ENCODE results near the gene THAP8. TPM values are rescaled to one million over a fixed set of nuclear protein-coding genes. Genes with fewer than 3 reads are reported as not detected.

The THAP8 gene
- total and polyA plus RNA-seq, 2 of the 8 experiments (the other 6 are each of a cell fraction or from before 2014, with no cell fraction given): 6.0 to 11.1 TPM

GRCh38 chr19:36093687-36094086 lies 39.6 kb upstream of the THAP8 start:
- Histone ChIP-seq H2BK20ac (ENCODE audit: low read length) (no peak overlapping the region), H3K18ac (ENCODE audit: extremely low read depth, low read length) (no peak overlapping the region)

More at GRCh38 chr19:36093687-36094086, 39.6 kb upstream of the THAP8 start:
- Histone ChIP-seq H4K8ac (ENCODE audit: extremely low read depth, insufficient read depth, low read length) (no peak overlapping the region), H3K23ac (ENCODE audit: insufficient read length) (no peak overlapping the region), H3K27me3 (replicated peaks in 1 of 4; ENCODE audit: control insufficient read depth in 3 of 4, extremely low read depth in 1 of 4, insufficient read depth in 3 of 4, low read length in 3 of 4) (no peaks in the 10 kb centered on the region), H2BK15ac (ENCODE audit: low read length) (no peak overlapping the region), H2BK12ac (ENCODE audit: low read depth, low read length) (no peak overlapping the region), H3K4ac (replicated peaks; ENCODE audit: insufficient read length, low read depth, low read length) (no peak overlapping the region), H3K56ac (replicated peaks; ENCODE audit: insufficient read length, low read depth, low read length) (no peak overlapping the region), H2AFZ (ENCODE audit: low read length) (no peak overlapping the region), H3K4me1 (replicated peaks in 1 of 4; ENCODE audit: control insufficient read depth in 3 of 4, insufficient read depth in 4 of 4, low read length in 3 of 4) (no peaks in the 10 kb centered on the region), H3K4me3 (ENCODE audit: extremely low read depth in 1 of 4, insufficient read depth in 2 of 4, low read depth in 3 of 4, low read length in 4 of 4) (no peak overlapping the region), H3K36me3 (ENCODE audit: control insufficient read depth in 2 of 4, insufficient read depth in 4 of 4, low read length in 3 of 4) (peaks cover 24 to 63% (median 54%) of the 10 kb centered on the region in 4 experiments), H3K79me2 (ENCODE audit: control insufficient read depth in 1 of 2, insufficient read depth in 2 of 2, low read length in 2 of 2) (no peaks in the 10 kb centered on the region), H3K9ac (replicated peaks in 1 of 4; ENCODE audit: extremely low read depth in 1 of 4, low read depth in 3 of 4, low read length in 3 of 4) (no peak overlapping the region), H2AK5ac (ENCODE audit: low read depth, low read length) (no peak overlapping the region), H3K9me3 (ENCODE audit: insufficient read depth in 2 of 2, low read depth in 1 of 2, low read length in 1 of 2) (no peaks in the 10 kb centered on the region), H3K14ac (ENCODE audit: insufficient read length) (no peak overlapping the region), H4K91ac (replicated peaks; ENCODE audit: insufficient read length, low read length) (no peak overlapping the region), H3K27ac (ENCODE audit: low read depth, low read length) (no peak overlapping the region), H3K4me2 (ENCODE audit: insufficient read depth in 1 of 2, low read depth in 2 of 2, low read length in 2 of 2) (no peak overlapping the region), H4K5ac (ENCODE audit: insufficient read length, low read depth, low read length) (no peak overlapping the region), H2BK120ac (replicated peaks; ENCODE audit: low read depth, low read length) (no peak overlapping the region), H4K20me1 (replicated peaks in 1 of 2; ENCODE audit: control insufficient read depth in 1 of 2, insufficient read depth in 2 of 2, low read length in 2 of 2) (peaks cover 2 to 9% of the 10 kb centered on the region in 2 experiments), H3K79me1 (ENCODE audit: low read depth, low read length) (no peaks in the 10 kb centered on the region), H2BK5ac (ENCODE audit: low read depth, low read length) (no peak overlapping the region), H3K23me2 (ENCODE audit: low read depth, low read length) (no peaks in the 10 kb centered on the region)
- ChIA-PET POLR2A (ENCODE audit: partially characterized antibody) (interaction anchor here (1.0 to 1.2 kb wide), 2 partner anchors 10 to 12 kb away, joined by 3 to 4 read pairs; no protein-coding TSS in a partner anchor), CTCF (ENCODE audit: partially characterized antibody) (no interaction called here)
- TF ChIP-seq YY1 (IDR thresholded peaks at IDR 0.05; ENCODE audit: low read depth, low read length) (no peak), SAP30 (IDR thresholded peaks at IDR 0.05; ENCODE audit: insufficient read depth, insufficient replicate concordance, low read length) (no peak), NRF1 (IDR thresholded peaks at IDR 0.05; ENCODE audit: low read depth, low read length) (no peak), TAF1 (IDR thresholded peaks at IDR 0.05; ENCODE audit: low read depth, low read length) (no peak), RAD21 (IDR thresholded peaks at IDR 0.05 in 1 of 2, conservative IDR thresholded peaks at IDR 0.05 in 1 of 2; ENCODE audit: low read depth in 2 of 2, low read length in 2 of 2) (no peak), SP2 (IDR thresholded peaks at IDR 0.05; ENCODE audit: low read length) (no peak), KDM4A (IDR thresholded peaks at IDR 0.05; ENCODE audit: low read depth, low read length, severe bottlenecking) (no peak), BRCA1 (IDR thresholded peaks at IDR 0.05; ENCODE audit: low read depth, low read length) (no peak), RNF2 (IDR thresholded peaks at IDR 0.05; ENCODE audit: borderline replicate concordance, low read depth, low read length, missing control alignments, poor library complexity, severe bottlenecking) (no peak)
- TF ChIP-seq, protein P1, sequence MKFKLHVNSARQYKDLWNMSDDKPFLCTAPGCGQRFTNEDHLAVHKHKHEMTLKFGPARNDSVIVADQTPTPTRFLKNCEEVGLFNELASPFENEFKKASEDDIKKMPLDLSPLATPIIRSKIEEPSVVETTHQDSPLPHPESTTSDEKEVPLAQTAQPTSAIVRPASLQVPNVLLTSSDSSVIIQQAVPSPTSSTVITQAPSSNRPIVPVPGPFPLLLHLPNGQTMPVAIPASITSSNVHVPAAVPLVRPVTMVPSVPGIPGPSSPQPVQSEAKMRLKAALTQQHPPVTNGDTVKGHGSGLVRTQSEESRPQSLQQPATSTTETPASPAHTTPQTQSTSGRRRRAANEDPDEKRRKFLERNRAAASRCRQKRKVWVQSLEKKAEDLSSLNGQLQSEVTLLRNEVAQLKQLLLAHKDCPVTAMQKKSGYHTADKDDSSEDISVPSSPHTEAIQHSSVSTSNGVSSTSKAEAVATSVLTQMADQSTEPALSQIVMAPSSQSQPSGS (IDR thresholded peaks at IDR 0.05; ENCODE audit: low read length): no peak
- 83% methylated on average over 6 of the region's 6 CpGs; no CpG with 5 or more reads in 1 of the 2 experiments for WGBS, 2 experiments (ENCODE audit: extremely low coverage in 1 of 2, insufficient coverage in 1 of 2, insufficient read length in 1 of 2, insufficient replicate concordance in 2 of 2, low coverage in 1 of 2, low lambda C conversion rate in 2 of 2, missing lambda C conversion rate in 1 of 2)
- FAIRE-seq (no peak), DNase-seq (ENCODE audit: low read depth in 1 of 2, low spot score in 2 of 2) (no peak)

Measured in H1 (cell line).